ENCODE measurements around the gene CNST. TPM values are rescaled to one million over a fixed set of nuclear protein-coding genes. Genes with fewer than 3 reads are reported as not detected.

CNST gene, protein sequence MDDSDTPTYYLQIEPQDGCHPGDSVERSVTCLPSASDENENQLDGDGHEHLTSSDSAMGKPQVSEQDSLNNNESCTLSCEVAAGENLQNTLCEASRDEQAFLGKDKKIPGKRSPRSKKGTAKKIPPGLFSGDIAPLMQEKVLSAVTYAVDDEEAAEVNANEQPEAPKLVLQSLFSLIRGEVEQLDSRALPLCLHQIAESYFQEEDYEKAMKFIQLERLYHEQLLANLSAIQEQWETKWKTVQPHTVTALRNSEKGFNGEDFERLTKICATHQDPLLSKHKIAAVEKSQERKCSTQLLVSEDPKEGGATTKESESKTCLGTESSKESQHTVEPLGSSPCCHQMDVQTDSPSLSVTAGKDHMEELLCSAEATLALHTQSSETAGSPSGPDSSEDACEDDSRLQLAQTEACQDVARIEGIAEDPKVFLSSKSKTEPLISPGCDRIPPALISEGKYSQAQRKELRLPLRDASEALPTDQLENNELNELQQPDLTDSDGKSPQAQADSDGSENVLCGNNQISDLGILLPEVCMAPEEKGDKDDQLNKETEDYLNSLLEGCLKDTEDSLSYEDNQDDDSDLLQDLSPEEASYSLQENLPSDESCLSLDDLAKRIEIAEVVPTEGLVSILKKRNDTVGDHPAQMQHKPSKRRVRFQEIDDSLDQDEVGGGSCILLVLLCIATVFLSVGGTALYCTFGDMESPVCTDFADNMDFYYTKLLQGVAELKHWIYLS
- 14.1 and 17.9 TPM in 2 replicates for total RNA-seq
- polyA plus RNA-seq = 13.1 and 14.9 TPM in 2 replicates

- H3K4me3 ChIP-seq = peak within 1 kb of the TSS; percentile 78
- H3K9me3 ChIP-seq (ENCODE audit: low read depth) = no peaks in the 10 kb centered on the region
- H3K27me3 ChIP-seq = no peaks in the 10 kb centered on the region
- peak; percentile 99 for DNase-seq (ENCODE audit: low read depth in 1 of 2, low spot score in 1 of 2)
- TF ChIP-seq, protein P1, sequence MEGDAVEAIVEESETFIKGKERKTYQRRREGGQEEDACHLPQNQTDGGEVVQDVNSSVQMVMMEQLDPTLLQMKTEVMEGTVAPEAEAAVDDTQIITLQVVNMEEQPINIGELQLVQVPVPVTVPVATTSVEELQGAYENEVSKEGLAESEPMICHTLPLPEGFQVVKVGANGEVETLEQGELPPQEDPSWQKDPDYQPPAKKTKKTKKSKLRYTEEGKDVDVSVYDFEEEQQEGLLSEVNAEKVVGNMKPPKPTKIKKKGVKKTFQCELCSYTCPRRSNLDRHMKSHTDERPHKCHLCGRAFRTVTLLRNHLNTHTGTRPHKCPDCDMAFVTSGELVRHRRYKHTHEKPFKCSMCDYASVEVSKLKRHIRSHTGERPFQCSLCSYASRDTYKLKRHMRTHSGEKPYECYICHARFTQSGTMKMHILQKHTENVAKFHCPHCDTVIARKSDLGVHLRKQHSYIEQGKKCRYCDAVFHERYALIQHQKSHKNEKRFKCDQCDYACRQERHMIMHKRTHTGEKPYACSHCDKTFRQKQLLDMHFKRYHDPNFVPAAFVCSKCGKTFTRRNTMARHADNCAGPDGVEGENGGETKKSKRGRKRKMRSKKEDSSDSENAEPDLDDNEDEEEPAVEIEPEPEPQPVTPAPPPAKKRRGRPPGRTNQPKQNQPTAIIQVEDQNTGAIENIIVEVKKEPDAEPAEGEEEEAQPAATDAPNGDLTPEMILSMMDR (IDR thresholded peaks at IDR 0.05; ENCODE audit: low read depth, low read length) = no peak
- H3K27ac ChIP-seq = peak within 1 kb of the TSS; percentile 85
- peaks cover 3% of the 10 kb centered on the region for H3K4me1 ChIP-seq (ENCODE audit: low read depth)
- no peaks in the 10 kb centered on the region for H3K36me3 ChIP-seq
These were observed at the start of gene CNST, which contains the start of gene TFB2M for GRCh38 chr1:246566128-246566812. Gene CNST, plus strand, starts transcription at chr1:246566456. Its CDS starts 25,107 bp downstream, at chr1:246591563. Gene TFB2M, minus strand, starts transcription at chr1:246566261. Its CDS starts 123 bp downstream, at chr1:246566138.

GRCh38 chr1:246517391-246517790, 48.9 kb upstream of the CNST start:
- H3K4me3 ChIP-seq = no peak overlapping the region
- H3K27ac ChIP-seq = no peak overlapping the region
- TF ChIP-seq, protein P1 (IDR thresholded peaks at IDR 0.05; ENCODE audit: low read depth, low read length) = no peak
- H3K27me3 ChIP-seq = no peaks in the 10 kb centered on the region
- H3K4me1 ChIP-seq (ENCODE audit: low read depth) = no peaks in the 10 kb centered on the region
- DNase-seq (ENCODE audit: low read depth in 1 of 2, low spot score in 1 of 2) = no peak
- no peaks in the 10 kb centered on the region for H3K36me3 ChIP-seq
- no peaks in the 10 kb centered on the region for H3K9me3 ChIP-seq (ENCODE audit: low read depth)

DNA sequence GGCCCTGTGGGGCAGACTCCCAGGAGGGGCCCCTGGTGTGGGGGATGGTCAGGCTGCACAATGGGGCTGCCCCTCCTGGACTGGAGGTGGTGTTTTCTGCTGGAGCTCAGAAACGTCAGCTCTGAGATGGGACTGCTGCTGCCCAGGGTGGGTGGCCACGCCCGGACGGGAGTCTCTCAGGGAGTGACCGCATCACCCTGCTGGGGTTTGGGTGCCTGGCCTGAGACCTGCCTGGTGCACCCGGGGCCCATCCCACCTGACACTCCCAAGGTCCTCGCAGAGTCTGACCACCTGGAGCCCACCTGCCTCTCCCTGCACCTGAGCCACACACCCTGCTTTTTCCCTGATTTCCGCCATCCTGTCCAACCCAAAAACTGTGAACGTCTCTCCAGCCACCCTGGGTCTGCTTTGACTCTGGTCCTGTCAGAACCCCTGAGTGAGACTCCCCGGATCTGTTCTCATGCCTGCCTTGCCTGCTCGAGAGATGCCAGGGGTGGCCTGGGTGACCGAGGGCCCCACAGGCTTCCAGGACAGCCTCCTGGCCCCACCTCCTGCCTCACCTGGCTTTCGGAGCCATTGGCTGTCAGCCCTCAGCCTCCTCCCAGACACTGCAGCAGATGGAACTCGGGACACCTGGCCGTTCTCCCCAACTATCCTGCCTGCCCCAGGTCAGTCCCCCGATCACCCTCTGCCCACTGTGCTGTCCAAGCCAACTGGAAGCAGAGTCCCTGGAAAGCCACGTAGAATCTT, 47.6 kb upstream of the CNST start:
- TF ChIP-seq, protein P1 (IDR thresholded peaks at IDR 0.05; ENCODE audit: low read depth, low read length) = no peak

GRCh38 chr1:246519514-246519913, 46.7 kb upstream of the CNST start:
- no peak overlapping the region for H3K4me3 ChIP-seq
- TF ChIP-seq, protein P1 (IDR thresholded peaks at IDR 0.05; ENCODE audit: low read depth, low read length) = no peak
- H3K27ac ChIP-seq = no peak overlapping the region
- H3K9me3 ChIP-seq (ENCODE audit: low read depth) = no peaks in the 10 kb centered on the region
- H3K27me3 ChIP-seq = no peaks in the 10 kb centered on the region
- DNase-seq (ENCODE audit: low read depth in 1 of 2, low spot score in 1 of 2) = no peak
- no peaks in the 10 kb centered on the region for H3K36me3 ChIP-seq
- no peaks in the 10 kb centered on the region for H3K4me1 ChIP-seq (ENCODE audit: low read depth)

More for the DNA sequence above, 47.6 kb upstream of the CNST start:
- no peaks in the 10 kb centered on the region for H3K36me3 ChIP-seq
- H3K9me3 ChIP-seq (ENCODE audit: low read depth) = no peaks in the 10 kb centered on the region
- no peak for DNase-seq (ENCODE audit: low read depth in 1 of 2, low spot score in 1 of 2)
- no peaks in the 10 kb centered on the region for H3K4me1 ChIP-seq (ENCODE audit: low read depth)
- H3K4me3 ChIP-seq = no peak overlapping the region
- no peak overlapping the region for H3K27ac ChIP-seq
- H3K27me3 ChIP-seq = no peaks in the 10 kb centered on the region

GRCh38 chr1:246526380-246526779, 39.9 kb upstream of the CNST start:
- no peaks in the 10 kb centered on the region for H3K9me3 ChIP-seq (ENCODE audit: low read depth)
- TF ChIP-seq, protein P1 (IDR thresholded peaks at IDR 0.05; ENCODE audit: low read depth, low read length) = no peak
- no peaks in the 10 kb centered on the region for H3K27me3 ChIP-seq
- no peak overlapping the region for H3K4me3 ChIP-seq
- H3K4me1 ChIP-seq (ENCODE audit: low read depth) = no peaks in the 10 kb centered on the region
- DNase-seq (ENCODE audit: low read depth in 1 of 2, low spot score in 1 of 2) = no peak
- no peak overlapping the region for H3K27ac ChIP-seq
- no peaks in the 10 kb centered on the region for H3K36me3 ChIP-seq

Data from cardiac muscle cell (in vitro differentiated cells and primary cell).